ENCODE data around the gene RELN. TPM values are rescaled to one million over a fixed set of nuclear protein-coding genes. Genes with fewer than 3 reads are reported as not detected.

The RELN gene
- total and polyA plus RNA-seq, 10 of the 15 experiments (the other 5 are each of a cell fraction or from before 2014, with no cell fraction given): 0.11 to 0.21 TPM; not detected in 8

DNA sequence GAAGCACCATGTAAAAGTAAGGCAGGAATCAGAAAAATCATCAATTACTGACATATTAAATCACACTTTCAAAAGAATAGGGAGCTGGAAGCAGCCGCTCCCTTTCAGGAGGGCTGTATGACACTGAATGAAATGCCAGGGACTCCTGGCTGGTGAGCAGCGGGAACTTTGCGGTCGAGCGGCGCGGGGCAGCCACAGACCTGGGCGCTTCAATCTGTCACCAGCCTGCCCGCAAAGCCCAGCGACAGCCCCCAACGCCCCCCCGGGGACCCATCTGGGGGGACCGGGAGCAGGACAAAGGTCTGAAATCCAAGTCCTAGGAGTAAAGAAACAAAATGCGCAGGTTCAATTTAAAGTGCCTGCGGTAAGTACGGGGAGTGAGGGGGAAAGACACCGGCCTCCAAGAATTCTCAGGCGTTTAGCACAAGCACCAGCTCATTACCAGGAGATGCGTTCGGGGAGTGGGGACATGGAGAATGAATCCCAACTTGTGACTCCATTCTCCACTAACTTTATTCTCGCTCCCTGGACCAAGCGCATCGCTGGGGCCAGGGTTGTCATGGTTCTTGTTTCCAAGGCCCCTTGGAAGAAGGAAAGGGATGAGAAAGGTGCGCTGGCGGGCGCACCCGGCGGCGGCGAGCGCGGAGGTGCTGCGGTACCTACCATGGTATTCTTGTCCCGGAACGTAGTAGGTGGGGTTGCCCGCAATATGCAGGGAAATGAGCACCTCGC is 824 bp downstream of the RELN start:
- H3K9ac ChIP-seq (ENCODE audit: control insufficient read depth, insufficient read depth, low read length): no peak overlapping the region
- H2AFZ ChIP-seq (ENCODE audit: control insufficient read depth, low read depth, low read length): no peak overlapping the region
- H3K27ac ChIP-seq (ENCODE audit: control insufficient read depth, insufficient read depth): no peak overlapping the region
- 36% methylated on average over 36 of the region's 37 CpGs for WGBS (ENCODE audit: insufficient coverage, insufficient replicate concordance, low lambda C conversion rate, missing lambda C conversion rate)
- intact Hi-C loops (cut with micrococcal nuclease; ENCODE audit: unreplicated experiment) (no loop called here), in situ Hi-C loops (cut with MboI) (no loop called here)
- H3K27me3 ChIP-seq (replicated peaks in 1 of 2; ENCODE audit: control insufficient read depth in 2 of 2, insufficient read depth in 2 of 2, low read length in 1 of 2): peaks cover 4 to 9% of the 10 kb centered on the region in 2 experiments
- no peak for DNase-seq (ENCODE audit: low read depth, low spot score)
- no peaks in the 10 kb centered on the region for H4K20me1 ChIP-seq (ENCODE audit: control insufficient read depth, insufficient read depth)
- no peak for FAIRE-seq
- no TSS peak for BruUV-seq (replicated peaks)
- POLR2A ChIA-PET: no interaction called here
- H3K9me3 ChIP-seq (replicated peaks; ENCODE audit: control insufficient read depth, insufficient read depth, low read length): no peaks in the 10 kb centered on the region
- RAD21 ChIA-PET (ENCODE audit: unreplicated experiment): no interaction called here
- SMC1A ChIA-PET (ENCODE audit: uncharacterized antibody, unreplicated experiment): no interaction called here
- no peaks in the 10 kb centered on the region for H3K36me3 ChIP-seq (ENCODE audit: control insufficient read depth in 2 of 2, insufficient read depth in 2 of 2, low read length in 1 of 2)
- TF ChIP-seq BMI1 (IDR thresholded peaks at IDR 0.05; ENCODE audit: borderline replicate concordance) (no peak), TCF12 (IDR thresholded peaks at IDR 0.05; ENCODE audit: low read depth, low read length) (no peak)
- TF ChIP-seq, protein P1, sequence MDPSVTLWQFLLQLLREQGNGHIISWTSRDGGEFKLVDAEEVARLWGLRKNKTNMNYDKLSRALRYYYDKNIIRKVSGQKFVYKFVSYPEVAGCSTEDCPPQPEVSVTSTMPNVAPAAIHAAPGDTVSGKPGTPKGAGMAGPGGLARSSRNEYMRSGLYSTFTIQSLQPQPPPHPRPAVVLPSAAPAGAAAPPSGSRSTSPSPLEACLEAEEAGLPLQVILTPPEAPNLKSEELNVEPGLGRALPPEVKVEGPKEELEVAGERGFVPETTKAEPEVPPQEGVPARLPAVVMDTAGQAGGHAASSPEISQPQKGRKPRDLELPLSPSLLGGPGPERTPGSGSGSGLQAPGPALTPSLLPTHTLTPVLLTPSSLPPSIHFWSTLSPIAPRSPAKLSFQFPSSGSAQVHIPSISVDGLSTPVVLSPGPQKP (IDR thresholded peaks at IDR 0.05; ENCODE audit: low read depth, low read length): no peak
- H3K4me3 ChIP-seq: no peak overlapping the region
- ATAC-seq: no peak
- H3K4me1 ChIP-seq (ENCODE audit: control insufficient read depth, insufficient read depth, low read length): no peaks in the 10 kb centered on the region
- no peak overlapping the region for H3K4me2 ChIP-seq (ENCODE audit: control insufficient read depth, insufficient read depth)
- CTCF ChIA-PET: no interaction called here
- H3K79me2 ChIP-seq (ENCODE audit: control insufficient read depth, insufficient read depth, low read length): no peaks in the 10 kb centered on the region

DNA sequence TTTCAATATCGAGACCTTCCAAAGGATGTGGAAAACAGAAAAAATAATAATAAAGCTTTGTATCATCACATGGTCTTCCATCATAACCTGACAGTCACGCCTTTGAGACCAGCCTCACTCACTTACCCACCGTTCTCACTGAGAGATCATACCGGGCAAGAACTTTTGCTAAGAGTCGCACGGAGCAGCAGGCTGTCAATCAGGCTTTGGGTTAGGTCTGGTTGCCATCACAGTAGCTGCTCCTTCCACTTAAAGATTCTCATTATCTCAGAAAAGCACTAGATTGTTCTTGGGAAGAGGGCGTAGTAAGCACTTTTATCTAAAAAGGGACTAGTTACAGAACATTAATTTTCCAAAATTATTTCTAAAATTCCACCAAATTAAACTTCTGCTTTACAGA is 2.0 kb downstream of the RELN start:
- ChIA-PET SMC1A (ENCODE audit: uncharacterized antibody, unreplicated experiment) (interaction anchor here (0.6 kb wide), 1 partner anchor 17 kb away, joined by 3 read pairs; no protein-coding TSS in a partner anchor), POLR2A (interaction anchor here (0.6 kb wide), 1 partner anchor 23 kb away, joined by 3 read pairs; no protein-coding TSS in a partner anchor), RAD21 (ENCODE audit: unreplicated experiment) (no interaction called here), CTCF (interaction anchor here (0.6 to 0.7 kb wide), 2 partner anchors 11 to 109 kb away, joined by 3 read pairs; no protein-coding TSS in a partner anchor)
- Histone ChIP-seq H4K20me1 (ENCODE audit: control insufficient read depth, insufficient read depth) (no peaks in the 10 kb centered on the region), H3K4me2 (ENCODE audit: control insufficient read depth, insufficient read depth) (no peak overlapping the region), H3K36me3 (ENCODE audit: control insufficient read depth in 2 of 2, insufficient read depth in 2 of 2, low read length in 1 of 2) (no peaks in the 10 kb centered on the region), H3K4me1 (ENCODE audit: control insufficient read depth, insufficient read depth, low read length) (no peaks in the 10 kb centered on the region), H3K9me3 (replicated peaks; ENCODE audit: control insufficient read depth, insufficient read depth, low read length) (no peaks in the 10 kb centered on the region), H3K79me2 (ENCODE audit: control insufficient read depth, insufficient read depth, low read length) (no peaks in the 10 kb centered on the region), H3K27me3 (replicated peaks in 1 of 2; ENCODE audit: control insufficient read depth in 2 of 2, insufficient read depth in 2 of 2, low read length in 1 of 2) (peaks cover 4 to 9% of the 10 kb centered on the region in 2 experiments), H3K27ac (ENCODE audit: control insufficient read depth, insufficient read depth) (no peak overlapping the region), H2AFZ (ENCODE audit: control insufficient read depth, low read depth, low read length) (no peak overlapping the region), H3K4me3 (no peak overlapping the region), H3K9ac (ENCODE audit: control insufficient read depth, insufficient read depth, low read length) (no peak overlapping the region)
- WGBS (ENCODE audit: insufficient coverage, insufficient replicate concordance, low lambda C conversion rate, missing lambda C conversion rate): 44% methylated on average over 7 of the region's 7 CpGs
- DNase-seq (ENCODE audit: low read depth, low spot score) (no peak), ATAC-seq (no peak), FAIRE-seq (no peak)
- intact Hi-C loops (cut with micrococcal nuclease; ENCODE audit: unreplicated experiment) (no loop called here), in situ Hi-C loops (cut with MboI) (no loop called here)
- BruUV-seq (replicated peaks): no TSS peak
- TF ChIP-seq SMARCA5 (IDR thresholded peaks at IDR 0.05): no peak
- TF ChIP-seq, protein P2, sequence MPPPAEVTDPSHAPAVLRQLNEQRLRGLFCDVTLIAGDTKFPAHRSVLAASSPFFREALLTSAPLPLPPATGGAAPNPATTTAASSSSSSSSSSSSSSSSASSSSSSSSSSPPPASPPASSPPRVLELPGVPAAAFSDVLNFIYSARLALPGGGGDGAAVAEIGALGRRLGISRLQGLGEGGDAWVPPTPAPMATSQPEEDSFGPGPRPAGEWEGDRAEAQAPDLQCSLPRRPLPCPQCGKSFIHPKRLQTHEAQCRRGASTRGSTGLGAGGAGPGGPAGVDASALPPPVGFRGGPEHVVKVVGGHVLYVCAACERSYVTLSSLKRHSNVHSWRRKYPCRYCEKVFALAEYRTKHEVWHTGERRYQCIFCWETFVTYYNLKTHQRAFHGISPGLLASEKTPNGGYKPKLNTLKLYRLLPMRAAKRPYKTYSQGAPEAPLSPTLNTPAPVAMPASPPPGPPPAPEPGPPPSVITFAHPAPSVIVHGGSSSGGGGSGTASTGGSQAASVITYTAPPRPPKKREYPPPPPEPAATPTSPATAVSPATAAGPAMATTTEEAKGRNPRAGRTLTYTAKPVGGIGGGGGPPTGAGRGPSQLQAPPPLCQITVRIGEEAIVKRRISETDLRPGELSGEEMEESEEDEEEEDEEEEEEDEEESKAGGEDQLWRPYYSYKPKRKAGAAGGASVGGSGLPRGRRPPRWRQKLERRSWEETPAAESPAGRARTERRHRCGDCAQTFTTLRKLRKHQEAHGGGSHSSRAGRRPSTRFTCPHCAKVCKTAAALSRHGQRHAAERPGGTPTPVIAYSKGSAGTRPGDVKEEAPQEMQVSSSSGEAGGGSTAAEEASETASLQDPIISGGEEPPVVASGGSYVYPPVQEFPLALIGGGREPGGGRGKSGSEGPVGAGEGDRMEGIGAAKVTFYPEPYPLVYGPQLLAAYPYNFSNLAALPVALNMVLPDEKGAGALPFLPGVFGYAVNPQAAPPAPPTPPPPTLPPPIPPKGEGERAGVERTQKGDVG (CRISPR knock-in tag; IDR thresholded peaks at IDR 0.05): no peak
- TF ChIP-seq, protein P3, sequence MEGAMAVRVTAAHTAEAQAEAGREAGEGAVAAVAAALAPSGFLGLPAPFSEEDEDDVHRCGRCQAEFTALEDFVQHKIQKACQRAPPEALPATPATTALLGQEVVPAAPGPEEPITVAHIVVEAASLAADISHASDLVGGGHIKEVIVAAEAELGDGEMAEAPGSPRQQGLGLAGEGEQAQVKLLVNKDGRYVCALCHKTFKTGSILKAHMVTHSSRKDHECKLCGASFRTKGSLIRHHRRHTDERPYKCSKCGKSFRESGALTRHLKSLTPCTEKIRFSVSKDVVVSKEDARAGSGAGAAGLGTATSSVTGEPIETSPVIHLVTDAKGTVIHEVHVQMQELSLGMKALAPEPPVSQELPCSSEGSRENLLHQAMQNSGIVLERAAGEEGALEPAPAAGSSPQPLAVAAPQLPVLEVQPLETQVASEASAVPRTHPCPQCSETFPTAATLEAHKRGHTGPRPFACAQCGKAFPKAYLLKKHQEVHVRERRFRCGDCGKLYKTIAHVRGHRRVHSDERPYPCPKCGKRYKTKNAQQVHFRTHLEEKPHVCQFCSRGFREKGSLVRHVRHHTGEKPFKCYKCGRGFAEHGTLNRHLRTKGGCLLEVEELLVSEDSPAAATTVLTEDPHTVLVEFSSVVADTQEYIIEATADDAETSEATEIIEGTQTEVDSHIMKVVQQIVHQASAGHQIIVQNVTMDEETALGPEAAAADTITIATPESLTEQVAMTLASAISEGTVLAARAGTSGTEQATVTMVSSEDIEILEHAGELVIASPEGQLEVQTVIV (IDR thresholded peaks at IDR 0.05; ENCODE audit: borderline replicate concordance, partially characterized antibody): no peak
- TF ChIP-seq, protein P4, sequence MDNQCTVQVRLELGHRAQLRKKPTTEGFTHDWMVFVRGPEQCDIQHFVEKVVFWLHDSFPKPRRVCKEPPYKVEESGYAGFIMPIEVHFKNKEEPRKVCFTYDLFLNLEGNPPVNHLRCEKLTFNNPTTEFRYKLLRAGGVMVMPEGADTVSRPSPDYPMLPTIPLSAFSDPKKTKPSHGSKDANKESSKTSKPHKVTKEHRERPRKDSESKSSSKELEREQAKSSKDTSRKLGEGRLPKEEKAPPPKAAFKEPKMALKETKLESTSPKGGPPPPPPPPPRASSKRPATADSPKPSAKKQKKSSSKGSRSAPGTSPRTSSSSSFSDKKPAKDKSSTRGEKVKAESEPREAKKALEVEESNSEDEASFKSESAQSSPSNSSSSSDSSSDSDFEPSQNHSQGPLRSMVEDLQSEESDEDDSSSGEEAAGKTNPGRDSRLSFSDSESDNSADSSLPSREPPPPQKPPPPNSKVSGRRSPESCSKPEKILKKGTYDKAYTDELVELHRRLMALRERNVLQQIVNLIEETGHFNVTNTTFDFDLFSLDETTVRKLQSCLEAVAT (IDR thresholded peaks at IDR 0.05): no peak

All from GM12878 (cell line).